A549 (cell line): ENCODE results near the gene TTYH2.

Experiments
- BHLHE40 ChIP-seq: IDR thresholded peaks from 2 replicates; pipeline ENCODE4 v1.6.1; 2012; ENCODE audit warnings: low read depth, low read length, inconsistent platforms
- ESRRA ChIP-seq: fragments of 150-350 bp; IDR thresholded peaks from 2 replicates; pipeline ENCODE4 v1.6.1; 2014; ENCODE audit warnings: mild to moderate bottlenecking, low read length, borderline replicate concordance
- JUN ChIP-seq, 2 experiments: fragments of >200 bp; sonication (Bioruptor Twin); formaldehyde crosslinking; IDR thresholded peaks; 2 replicates in 1 of 2; 3 replicates in 1 of 2; pipeline ENCODE4 v1.6.1; 2016 to 2017
- KDM1A ChIP-seq: fragments of 200-600 bp; sonication (generic); IDR thresholded peaks from 2 replicates; pipeline ENCODE4 v1.6.1; 2016; ENCODE audit warnings: low read depth, mild to moderate bottlenecking
- NFE2L2 ChIP-seq: fragments of 150-350 bp; conservative IDR thresholded peaks from 2 replicates; pipeline ENCODE4 v1.6.1; 2014; ENCODE audit warnings: low read length
- POLR2A ChIP-seq: IDR thresholded peaks from 2 replicates; pipeline ENCODE4 v1.6.1; 2012; ENCODE audit warnings: mild to moderate bottlenecking, low read length
- RAD21 ChIP-seq, 2 experiments: fragments of >200 bp in 1 of 2; sonication (Bioruptor Twin) in 1 of 2; formaldehyde crosslinking in 1 of 2; IDR thresholded peaks in 1 of 2; conservative IDR thresholded peaks in 1 of 2; 2 replicates in 1 of 2; 3 replicates in 1 of 2; pipeline ENCODE4 v1.6.1; 2012 to 2018; ENCODE audit warnings: inconsistent platforms in 1 of 2
- REST ChIP-seq: fragments of 200-600 bp; sonication (generic); IDR thresholded peaks from 2 replicates; pipeline ENCODE4 v1.6.1; 2016; ENCODE audit warnings: antibody characterized with exemption, mild to moderate bottlenecking, moderate library complexity
- ZFP36 ChIP-seq: fragments of 450-650 bp; IDR thresholded peaks from 2 replicates; pipeline ENCODE4 v1.6.1; 2014; ENCODE audit warnings: borderline replicate concordance; ENCODE audit not compliant: partially characterized antibody
- TF ChIP-seq, protein P1 (sequence below): fragments of >200 bp; sonication (Bioruptor Twin); formaldehyde crosslinking; IDR thresholded peaks from 3 replicates; pipeline ENCODE4 v1.5.1; 2016

DNA sequence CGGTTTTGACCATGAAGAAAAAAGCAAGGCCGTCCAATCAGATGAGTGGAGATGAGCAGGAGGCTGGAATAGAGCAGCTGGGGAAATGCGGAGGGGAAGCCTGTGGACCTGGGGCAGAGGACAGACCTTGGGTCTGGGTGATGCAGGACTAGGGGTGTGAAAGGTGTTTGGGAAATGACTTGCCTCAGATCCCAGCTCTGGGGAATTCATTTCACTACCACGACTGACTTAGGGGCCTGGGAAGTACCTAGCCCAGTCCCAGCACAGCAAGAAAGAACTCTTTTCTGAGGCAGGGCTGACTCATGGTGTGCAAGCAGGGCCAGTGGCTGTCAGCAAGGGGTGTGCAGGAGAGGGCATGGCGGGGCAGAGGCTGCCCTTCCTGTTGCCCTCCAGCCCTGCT is 75.4 kb downstream of the TTYH2 start:
- TF ChIP-seq ESRRA (no peak), KDM1A (no peak), RAD21 (conservative IDR thresholded peaks at IDR 0.05 in 1 of 2, IDR thresholded peaks at IDR 0.05 in 1 of 2) (no peak), POLR2A (no peak), JUN (IDR thresholded peaks at IDR 0.05) (no peak), NFE2L2 (no peak), BHLHE40 (no peak), ZFP36 (no peak), REST (no peak)
- TF ChIP-seq, protein P1, sequence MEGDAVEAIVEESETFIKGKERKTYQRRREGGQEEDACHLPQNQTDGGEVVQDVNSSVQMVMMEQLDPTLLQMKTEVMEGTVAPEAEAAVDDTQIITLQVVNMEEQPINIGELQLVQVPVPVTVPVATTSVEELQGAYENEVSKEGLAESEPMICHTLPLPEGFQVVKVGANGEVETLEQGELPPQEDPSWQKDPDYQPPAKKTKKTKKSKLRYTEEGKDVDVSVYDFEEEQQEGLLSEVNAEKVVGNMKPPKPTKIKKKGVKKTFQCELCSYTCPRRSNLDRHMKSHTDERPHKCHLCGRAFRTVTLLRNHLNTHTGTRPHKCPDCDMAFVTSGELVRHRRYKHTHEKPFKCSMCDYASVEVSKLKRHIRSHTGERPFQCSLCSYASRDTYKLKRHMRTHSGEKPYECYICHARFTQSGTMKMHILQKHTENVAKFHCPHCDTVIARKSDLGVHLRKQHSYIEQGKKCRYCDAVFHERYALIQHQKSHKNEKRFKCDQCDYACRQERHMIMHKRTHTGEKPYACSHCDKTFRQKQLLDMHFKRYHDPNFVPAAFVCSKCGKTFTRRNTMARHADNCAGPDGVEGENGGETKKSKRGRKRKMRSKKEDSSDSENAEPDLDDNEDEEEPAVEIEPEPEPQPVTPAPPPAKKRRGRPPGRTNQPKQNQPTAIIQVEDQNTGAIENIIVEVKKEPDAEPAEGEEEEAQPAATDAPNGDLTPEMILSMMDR: no peak
